K562 (cell line): ENCODE data around the gene EXOC4. TPM values are rescaled to one million over a fixed set of nuclear protein-coding genes. Genes with fewer than 3 reads are reported as not detected.

Experiments used
- ATAC-seq: fragments of 200-7000 bp; cut with Tn5 transposase; 3 replicates; pipeline ENCODE4 v1.9.1; 2020; ENCODE audit warnings: moderate library complexity
- BruUV-seq: library from RNA; stranded (reverse); fragments of 400-500 nt; replicated peaks from 2 replicates; lab custom pipeline; 2021; lab: Mats Ljungman, UMichigan
- CTCF ChIA-PET: fragments of 300-600 bp; formaldehyde crosslinking; extraction: SDS; loops from one replicate; lab custom pipeline; 2021; ENCODE audit warnings: low intra/inter-chr PET ratio; lab: Yijun Ruan, JAX
- POLR2A ChIA-PET: fragments of 300-600, 350-650 bp; sonication (Branson Sonifier 250); formaldehyde crosslinking; extraction: SDS; loops from one replicate; lab custom pipeline; 2021; ENCODE audit warnings: antibody characterized with exemption, inconsistent platforms; lab: Yijun Ruan, JAX
- DNase-seq, 4 experiments: peaks; one replicate each; pipeline versions ENCODE4 v3.0.0 to v3.0.0-alpha.2; 2011 to 2018; ENCODE audit warnings: low spot score in 3 of 4, mixed read lengths in 3 of 4; ENCODE audit errors: extremely low read depth in 1 of 4
- FAIRE-seq: peaks from 2 replicates; lab custom pipeline; 2011; peaks lifted over from hg19 to GRCh38; lab: Jason Lieb, UNC
- H2AFZ ChIP-seq: 2 replicates; pipeline ENCODE4 v1.6.0; 2011; ENCODE audit warnings: low read depth, low read length, control low read depth, inconsistent platforms
- H3K27ac ChIP-seq: fragments of 200-600 bp; 3 replicates; pipeline ENCODE4 v1.8.0; 2011; ENCODE audit warnings: low read depth, mild to moderate bottlenecking, control low read depth, inconsistent platforms, low read length, moderate library complexity, mixed read lengths; ENCODE audit errors: extremely low read depth
- H3K27me3 ChIP-seq, 2 experiments: fragments of 300-600 bp in 1 of 2; 2 replicates in 1 of 2; 3 replicates in 1 of 2; pipeline versions ENCODE4 v1.6.0 to v1.8.0; 2011; ENCODE audit warnings: inconsistent platforms in 2 of 2, low read length in 2 of 2, mild to moderate bottlenecking in 1 of 2, mixed read lengths in 1 of 2, moderate library complexity in 1 of 2; ENCODE audit not compliant: control insufficient read depth in 2 of 2, insufficient read depth in 2 of 2
- H3K36me3 ChIP-seq: fragments of 300-600 bp; 3 replicates; pipeline ENCODE4 v1.8.0; 2011; ENCODE audit warnings: mild to moderate bottlenecking, low read length, inconsistent platforms; ENCODE audit not compliant: control insufficient read depth, insufficient read depth
- H3K4me1 ChIP-seq, 2 experiments: fragments of 200-600 bp in 1 of 2; replicated peaks in 1 of 2; 2 replicates in 1 of 2; 3 replicates in 1 of 2; pipeline versions ENCODE4 v1.5.1 to v1.8.0; 2011; ENCODE audit warnings: inconsistent platforms in 2 of 2, low read length in 2 of 2, mild to moderate bottlenecking in 1 of 2, mixed read lengths in 1 of 2, moderate library complexity in 1 of 2; ENCODE audit not compliant: control insufficient read depth in 2 of 2, insufficient read depth in 2 of 2
- H3K4me2 ChIP-seq: 2 replicates; pipeline ENCODE4 v1.6.1; 2011; ENCODE audit warnings: low read length, control low read depth, inconsistent platforms, mixed read lengths; ENCODE audit not compliant: insufficient read depth
- H3K4me3 ChIP-seq: fragments of 200-600 bp; sonication (generic), shearing (Covaris generic); 2 replicates; pipeline ENCODE4 v1.5.1; 2016; ENCODE audit warnings: control low read depth, inconsistent platforms
- H3K79me2 ChIP-seq: fragments of 200-600 bp; 3 replicates; pipeline ENCODE4 v1.8.0; 2011; ENCODE audit warnings: low read length, inconsistent platforms; ENCODE audit not compliant: control insufficient read depth, insufficient read depth
- H3K9ac ChIP-seq, 2 experiments: 2 replicates each; pipeline versions ENCODE4 v1.6.0 to v1.6.1; 2011; ENCODE audit warnings: low read depth in 2 of 2, low read length in 2 of 2, control low read depth in 1 of 2, inconsistent platforms in 1 of 2, mild to moderate bottlenecking in 1 of 2, mixed read lengths in 1 of 2; ENCODE audit not compliant: insufficient read depth in 1 of 2
- H3K9me1 ChIP-seq: one replicate; pipeline ENCODE4 v1.6.0; 2011; ENCODE audit warnings: inconsistent platforms, mild to moderate bottlenecking, low read length, moderate library complexity; ENCODE audit not compliant: control insufficient read depth, insufficient read depth
- H3K9me3 ChIP-seq: replicated peaks from 2 replicates; pipeline ENCODE4 v1.5.1; 2011; ENCODE audit warnings: low read depth, low read length, inconsistent platforms; ENCODE audit not compliant: control insufficient read depth, insufficient read depth
- H4K20me1 ChIP-seq: replicated peaks from 2 replicates; pipeline ENCODE4 v1.6.1; 2011; ENCODE audit warnings: low read length, inconsistent platforms, mixed read lengths; ENCODE audit not compliant: control insufficient read depth, insufficient read depth
- BRF2 ChIP-seq: IDR thresholded peaks from 3 replicates; pipeline ENCODE4 v1.6.1; 2011; ENCODE audit warnings: borderline replicate concordance, mild to moderate bottlenecking; ENCODE audit not compliant: insufficient read length, insufficient read depth
- DACH1 ChIP-seq: fragments of 450-650 bp; IDR thresholded peaks from 2 replicates; pipeline ENCODE4 v1.6.1; 2018; ENCODE audit not compliant: partially characterized antibody
- DNMT1 ChIP-seq: fragments of 450-650 bp; IDR thresholded peaks from 2 replicates; pipeline ENCODE4 v1.6.1; 2016; ENCODE audit warnings: antibody characterized with exemption, mild to moderate bottlenecking
- FOXJ3 ChIP-seq: sonication (generic); formaldehyde crosslinking; IDR thresholded peaks from 2 replicates; pipeline ENCODE4 v1.4.0; 2020; ENCODE audit warnings: mild to moderate bottlenecking, missing genetic modification reagents
- HNRNPL ChIP-seq: fragments of 200-400 bp; formaldehyde crosslinking; IDR thresholded peaks from 2 replicates; pipeline ENCODE4 v1.6.1; 2017; ENCODE audit warnings: low read depth, mild to moderate bottlenecking, low read length
- MAFF ChIP-seq: IDR thresholded peaks from 2 replicates; pipeline ENCODE4 v1.6.1; 2012; ENCODE audit warnings: low read length, improper control_type of control experiment
- MCM7 ChIP-seq, 2 experiments: fragments of 450-650 bp; IDR thresholded peaks; 2 replicates each; pipeline ENCODE4 v1.6.1; 2016 to 2018
- MTA2 ChIP-seq: fragments of 450-650 bp; IDR thresholded peaks from 2 replicates; pipeline ENCODE4 v1.6.1; 2016; ENCODE audit warnings: low read depth
- MTA3 ChIP-seq: fragments of 450-650 bp; formaldehyde crosslinking; IDR thresholded peaks from 2 replicates; pipeline ENCODE4 v1.6.1; 2017; ENCODE audit warnings: mild to moderate bottlenecking, borderline replicate concordance
- PTTG1 ChIP-seq: fragments of 450-650 bp; IDR thresholded peaks from 2 replicates; pipeline ENCODE4 v1.6.1; 2016; ENCODE audit warnings: low read depth, mild to moderate bottlenecking, missing genetic modification characterization, missing compliant biosample characterization
- RBFOX2 ChIP-seq: fragments of 200-400 bp; formaldehyde crosslinking; IDR thresholded peaks from 2 replicates; pipeline ENCODE4 v1.6.1; 2017; ENCODE audit warnings: low read depth, mild to moderate bottlenecking, low read length, moderate library complexity
- SLC30A9 ChIP-seq: fragments of 250-450 bp; sonication (Bioruptor Pico); IDR thresholded peaks from 2 replicates; pipeline ENCODE4 v1.8.0; 2022; ENCODE audit warnings: mild to moderate bottlenecking, moderate library complexity
- TEAD1 ChIP-seq, 2 experiments: fragments of 450-650 bp in 1 of 2; sonication (generic) in 1 of 2; formaldehyde crosslinking; IDR thresholded peaks; 2 replicates each; pipeline versions ENCODE4 v1.4.0 to v1.8.0; 2020 to 2022; ENCODE audit warnings: mild to moderate bottlenecking in 2 of 2, missing genetic modification reagents in 1 of 2
- ZNF12 ChIP-seq: sonication (generic); formaldehyde crosslinking; IDR thresholded peaks from 2 replicates; pipeline ENCODE4 v1.4.0; 2020; ENCODE audit warnings: mild to moderate bottlenecking, missing genetic modification reagents
- ZNF609 ChIP-seq: sonication (generic); formaldehyde crosslinking; IDR thresholded peaks from 2 replicates; pipeline ENCODE4 v1.8.1; 2023; ENCODE audit warnings: missing genetic modification reagents, mild to moderate bottlenecking, borderline replicate concordance
- WGBS: fragments of 100-300 bp; shearing (Covaris generic); methylation state at CpG from one replicate; pipeline ENCODE4 v1.1.6; 2016; ENCODE audit warnings: low coverage, mixed read lengths; ENCODE audit not compliant: insufficient coverage; ENCODE audit errors: missing lambda C conversion rate; 5-methylcytosine and 5-hydroxymethylcytosine counted together
- in situ Hi-C: fragments of 300-500 bp; cut with MboI; formaldehyde crosslinking; loops from 4 replicates; pipeline ENCODE4 v1.15.0; 2018; ENCODE audit warnings: inconsistent platforms, mixed read lengths
- intact Hi-C: fragments of 100-400 bp; cut with micrococcal nuclease; formaldehyde crosslinking; loops from 2 replicates; pipeline ENCODE4 v1.14.2; 2022
- polyA plus RNA-seq, 8 experiments: library from polyadenylated mRNA; depleted of rRNA in 4 of 8; stranded (reverse) in 5 of 8; unstranded in 3 of 8; fragments of >200 nt; fragmentation: Nextera tagmentation in 2 of 8; fragmentation: Illumina TruSeq in 1 of 8; extraction: Ambion mirVana in 2 of 8; extraction: Trizol in 1 of 8; gene quantifications; 2 replicates each; pipeline versions ENCODE4 v1.2.1 to v1.2.3, GENCODE V29; 2011 to 2014; ENCODE audit warnings: inconsistent platforms in 1 of 8, missing spikeins in 1 of 8
- total RNA-seq, 7 experiments: library from RNA; depleted of rRNA in 6 of 7; stranded (reverse); fragments of >200 nt in 6 of 7; fragmentation: Illumina TruSeq in 2 of 7; extraction: Trizol in 2 of 7; gene quantifications; 2 replicates each; pipeline versions ENCODE4 v1.2.1 to v1.2.3, GENCODE V29; 2011 to 2021; ENCODE audit warnings: low replicate concordance in 1 of 7
- TF ChIP-seq, protein P1 (sequence below): fragments of 250-450 bp; sonication (Bioruptor Pico); IDR thresholded peaks from 2 replicates; pipeline ENCODE4 v1.5.0; 2021

EXOC4 gene
- total and polyA plus RNA-seq, 9 of the 15 experiments (the other 6 are each of a cell fraction or from before 2014, with no cell fraction given), result 18.5 to 73.1 (median 46.6) TPM

- Histone ChIP-seq H3K27ac (no peak overlapping the region), H3K9me3 (no peaks in the 10 kb centered on the region), H3K36me3 (peaks cover 20% of the 10 kb centered on the region), H3K79me2 (peaks cover 11% of the 10 kb centered on the region; the same call in 1 of the 3 replicates), H3K4me2 (no peak overlapping the region), H3K4me3 (no peak overlapping the region), H2AFZ (no peak overlapping the region), H3K9me1 (no peaks in the 10 kb centered on the region), H3K27me3 (no peaks in the 10 kb centered on the region), H3K9ac (no peak overlapping the region), H4K20me1 (no peaks in the 10 kb centered on the region), H3K4me1 (no peaks in the 10 kb centered on the region; a peak in 1 of 5 replicates)
- BruUV-seq, result no TSS peak
- CTCF ChIA-PET, result no interaction called here
- POLR2A ChIA-PET, result interaction anchor here (0.6 to 1.6 kb wide), 4 partner anchors 12 to 847 kb away, joined by 3 to 9 read pairs (median 3); no protein-coding TSS in a partner anchor
- DNase-seq (no peak), ATAC-seq (no peak), FAIRE-seq (no peak)
- TF ChIP-seq MTA3, result no peak
- TF ChIP-seq, protein P1, sequence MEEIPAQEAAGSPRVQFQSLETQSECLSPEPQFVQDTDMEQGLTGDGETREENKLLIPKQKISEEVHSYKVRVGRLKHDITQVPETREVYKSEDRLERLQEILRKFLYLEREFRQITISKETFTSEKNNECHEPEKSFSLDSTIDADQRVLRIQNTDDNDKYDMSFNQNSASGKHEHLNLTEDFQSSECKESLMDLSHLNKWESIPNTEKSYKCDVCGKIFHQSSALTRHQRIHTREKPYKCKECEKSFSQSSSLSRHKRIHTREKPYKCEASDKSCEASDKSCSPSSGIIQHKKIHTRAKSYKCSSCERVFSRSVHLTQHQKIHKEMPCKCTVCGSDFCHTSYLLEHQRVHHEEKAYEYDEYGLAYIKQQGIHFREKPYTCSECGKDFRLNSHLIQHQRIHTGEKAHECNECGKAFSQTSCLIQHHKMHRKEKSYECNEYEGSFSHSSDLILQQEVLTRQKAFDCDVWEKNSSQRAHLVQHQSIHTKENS, result no peak
- TF ChIP-seq SLC30A9 (CRISPR knock-in tag), result no peak
- TF ChIP-seq DACH1, result no peak
- no peak for TF ChIP-seq BRF2
- no peak for TF ChIP-seq MCM7 (IDR thresholded peaks at IDR 0.05)
- TF ChIP-seq MAFF, result no peak
- TF ChIP-seq ZNF609 (CRISPR knock-in tag), result no peak
- TF ChIP-seq TEAD1 (CRISPR knock-in tag; IDR thresholded peaks at IDR 0.05), result no peak
- TF ChIP-seq ZNF12 (CRISPR knock-in tag), result no peak
- no peak for TF ChIP-seq PTTG1 (tag)
- TF ChIP-seq RBFOX2, result no peak
- no peak for TF ChIP-seq MTA2
- TF ChIP-seq FOXJ3, result no peak
- no peak for TF ChIP-seq HNRNPL
- no peak for TF ChIP-seq DNMT1
- in situ Hi-C loops (no loop called here), intact Hi-C loops (no loop called here)
- 64% methylated on average over 2 of the region's 2 CpGs for WGBS
These were observed 19.5 kb downstream of the EXOC4 start for GRCh38 chr7:133272336-133272735.
